Kidney epithelial cell (primary cell): Measurements from ENCODE around the gene C11orf86. TPM values are rescaled to one million over a fixed set of nuclear protein-coding genes. Genes with fewer than 3 reads are reported as not detected.

ENCODE experiments used
- DNase-seq: peaks from one replicate; pipeline ENCODE4 v3.0.0-alpha.2; 2010; ENCODE audit warnings: low read depth
- H3K27me3 ChIP-seq: 2 replicates; pipeline ENCODE4 v1.6.0; 2011; ENCODE audit warnings: low read length; ENCODE audit not compliant: control insufficient read depth, insufficient read depth
- H3K36me3 ChIP-seq: 2 replicates; pipeline ENCODE4 v1.5.1; 2011; ENCODE audit warnings: low read length; ENCODE audit not compliant: control insufficient read depth, insufficient read depth
- H3K4me3 ChIP-seq: 2 replicates; pipeline ENCODE4 v1.5.1; 2011; ENCODE audit warnings: low read depth, mild to moderate bottlenecking, control low read depth, low read length
- total RNA-seq: library from RNA; depleted of rRNA; stranded (reverse); fragments of >200 nt; gene quantifications from 2 replicates; pipeline ENCODE4 v1.2.3, GENCODE V29; 2015
- TF ChIP-seq, protein P1 (sequence below): IDR thresholded peaks from 2 replicates; pipeline ENCODE4 v1.5.1; 2011; ENCODE audit warnings: mild to moderate bottlenecking, moderate library complexity, low read length, control low read depth, inconsistent platforms; ENCODE audit not compliant: insufficient read depth, poor library complexity, severe bottlenecking

Gene C11orf86
- total RNA-seq, 1 donor from 2014 or later, result not detected

DNA sequence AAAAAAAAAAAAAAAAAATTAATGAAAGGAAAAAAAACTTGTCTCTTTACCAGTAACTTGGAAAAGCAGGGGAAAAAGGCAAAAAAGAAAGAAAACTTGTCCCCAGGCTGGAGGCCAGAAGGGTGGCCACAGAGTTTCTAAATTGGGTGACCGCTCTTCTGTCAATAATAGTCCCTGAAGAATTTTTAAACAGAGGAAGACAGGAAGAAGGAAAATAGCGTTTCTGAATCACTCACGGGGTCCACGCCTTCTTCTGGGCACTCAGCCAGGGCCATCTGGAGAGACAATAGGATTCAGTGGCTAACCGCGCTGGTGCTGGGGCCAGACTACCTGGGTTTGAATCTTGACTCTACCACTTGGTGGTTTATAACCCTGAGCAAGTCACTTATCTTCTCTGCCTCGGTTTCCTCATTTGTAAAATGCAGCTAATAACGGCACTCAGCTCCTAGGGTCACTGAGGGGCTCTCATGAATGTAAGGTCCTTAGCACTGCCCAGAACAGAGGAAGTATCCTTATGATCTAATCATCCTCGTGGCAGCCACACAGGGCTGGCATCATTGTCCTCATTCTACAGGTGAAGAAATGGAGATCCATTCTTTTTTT, 7.0 kb downstream of the C11orf86 start:
- no peak overlapping the region for H3K4me3 ChIP-seq
- TF ChIP-seq, protein P1, sequence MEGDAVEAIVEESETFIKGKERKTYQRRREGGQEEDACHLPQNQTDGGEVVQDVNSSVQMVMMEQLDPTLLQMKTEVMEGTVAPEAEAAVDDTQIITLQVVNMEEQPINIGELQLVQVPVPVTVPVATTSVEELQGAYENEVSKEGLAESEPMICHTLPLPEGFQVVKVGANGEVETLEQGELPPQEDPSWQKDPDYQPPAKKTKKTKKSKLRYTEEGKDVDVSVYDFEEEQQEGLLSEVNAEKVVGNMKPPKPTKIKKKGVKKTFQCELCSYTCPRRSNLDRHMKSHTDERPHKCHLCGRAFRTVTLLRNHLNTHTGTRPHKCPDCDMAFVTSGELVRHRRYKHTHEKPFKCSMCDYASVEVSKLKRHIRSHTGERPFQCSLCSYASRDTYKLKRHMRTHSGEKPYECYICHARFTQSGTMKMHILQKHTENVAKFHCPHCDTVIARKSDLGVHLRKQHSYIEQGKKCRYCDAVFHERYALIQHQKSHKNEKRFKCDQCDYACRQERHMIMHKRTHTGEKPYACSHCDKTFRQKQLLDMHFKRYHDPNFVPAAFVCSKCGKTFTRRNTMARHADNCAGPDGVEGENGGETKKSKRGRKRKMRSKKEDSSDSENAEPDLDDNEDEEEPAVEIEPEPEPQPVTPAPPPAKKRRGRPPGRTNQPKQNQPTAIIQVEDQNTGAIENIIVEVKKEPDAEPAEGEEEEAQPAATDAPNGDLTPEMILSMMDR, result no peak
- peak; percentile 72 for DNase-seq
- no peaks in the 10 kb centered on the region for H3K36me3 ChIP-seq
- H3K27me3 ChIP-seq, result no peaks in the 10 kb centered on the region

DNA sequence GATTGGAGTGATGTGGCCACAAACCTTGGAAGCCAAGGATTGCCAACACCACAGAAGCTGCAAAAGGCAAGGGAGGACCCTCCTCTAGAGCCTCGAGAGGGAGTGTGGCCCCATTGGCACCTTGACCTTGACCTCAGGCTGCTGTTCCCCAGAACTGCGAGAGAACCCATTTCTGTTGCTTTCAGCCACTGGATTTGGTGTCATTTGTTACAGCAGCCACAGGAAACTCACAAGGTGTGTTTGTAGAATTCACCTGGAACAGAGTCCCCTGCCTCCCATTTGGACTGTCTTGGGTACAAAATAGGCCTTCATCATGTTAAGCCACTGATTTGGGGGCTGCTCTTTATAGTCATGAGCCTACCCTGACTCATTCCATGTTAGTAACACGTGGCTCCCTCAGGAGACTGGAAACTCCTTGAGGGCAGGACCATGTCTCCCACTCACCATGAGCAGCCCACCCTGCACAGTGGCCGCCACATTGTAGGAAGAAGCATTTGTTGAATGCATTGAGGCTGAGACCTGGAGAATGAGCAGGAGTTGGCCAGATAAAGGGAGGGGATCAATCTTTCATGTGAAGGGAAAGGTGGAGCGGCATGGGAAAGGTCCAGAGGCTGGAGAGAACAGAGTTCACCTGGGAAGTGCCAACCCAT, 8.3 kb downstream of the C11orf86 start:
- no peak for DNase-seq
- Histone ChIP-seq H3K27me3 (no peaks in the 10 kb centered on the region), H3K36me3 (no peaks in the 10 kb centered on the region), H3K4me3 (no peak overlapping the region)
- TF ChIP-seq, protein P1, result no peak

DNA sequence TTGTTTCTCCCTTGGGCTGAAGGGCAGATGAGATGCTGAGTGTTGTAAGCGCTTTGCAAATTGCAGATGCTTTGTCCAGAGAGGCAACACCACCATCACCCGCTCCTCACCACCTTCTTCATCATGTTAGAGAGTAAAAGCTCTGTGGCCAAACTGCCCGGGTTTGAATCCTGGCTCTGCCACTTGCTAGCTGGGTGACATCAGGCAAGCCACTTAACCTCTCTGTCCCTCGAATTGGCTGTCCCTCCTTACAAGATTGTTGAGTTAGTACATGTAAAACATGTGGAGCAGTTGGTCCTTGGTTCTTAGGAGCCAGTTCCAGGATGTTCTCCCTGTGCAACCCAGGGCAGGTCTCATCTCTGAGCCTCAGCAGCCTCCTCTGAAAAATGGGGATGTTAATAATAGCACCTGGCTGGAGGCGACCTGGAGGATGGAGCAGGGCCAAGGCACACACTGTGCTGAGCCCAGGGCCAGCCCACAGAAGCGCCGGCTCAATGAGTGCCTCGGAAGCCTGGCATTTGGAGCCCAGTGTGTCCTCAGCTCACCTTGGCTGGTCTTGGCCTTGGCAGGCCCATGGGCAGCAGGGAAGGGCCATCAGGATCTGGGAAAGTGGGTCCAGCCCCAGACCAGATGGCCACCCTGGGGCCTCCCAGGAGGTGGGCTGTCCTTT, 10.5 kb downstream of the C11orf86 start:
- no peaks in the 10 kb centered on the region for H3K27me3 ChIP-seq
- DNase-seq, result no peak
- TF ChIP-seq, protein P1, result no peak
- no peak overlapping the region for H3K4me3 ChIP-seq
- no peaks in the 10 kb centered on the region for H3K36me3 ChIP-seq

- no peak overlapping the region for H3K4me3 ChIP-seq
- TF ChIP-seq, protein P1, result no peak
- no peak for DNase-seq
- H3K36me3 ChIP-seq, result no peaks in the 10 kb centered on the region
- H3K27me3 ChIP-seq, result no peaks in the 10 kb centered on the region
Measured at GRCh38 chr11:66986178-66986545, 11.1 kb downstream of the C11orf86 start.

DNA sequence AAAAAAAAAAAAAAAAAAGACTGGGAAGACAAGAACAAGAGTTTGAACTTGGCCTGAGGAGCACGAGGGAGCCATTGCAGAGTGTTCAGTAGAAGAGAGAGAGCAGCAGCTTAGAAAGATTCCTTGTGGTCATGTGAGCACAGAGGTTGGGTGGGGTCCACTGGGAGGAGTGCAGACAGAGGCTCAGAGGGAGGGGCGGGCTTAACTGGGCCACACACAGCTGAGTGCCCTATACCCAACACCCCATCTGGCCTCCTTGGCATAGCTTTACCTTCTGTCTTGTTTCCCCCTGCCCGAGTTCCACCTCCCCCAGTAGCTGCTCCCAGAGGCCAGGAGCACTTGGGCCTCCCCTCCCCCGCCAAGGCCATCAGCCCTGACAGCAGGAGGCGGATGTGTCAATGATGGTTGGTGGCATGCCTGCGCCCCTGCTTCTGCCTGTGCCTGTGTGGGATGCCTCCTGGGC, 12.1 kb downstream of the C11orf86 start:
- no peaks in the 10 kb centered on the region for H3K27me3 ChIP-seq
- H3K4me3 ChIP-seq, result no peak overlapping the region
- no peaks in the 10 kb centered on the region for H3K36me3 ChIP-seq
- TF ChIP-seq, protein P1, result no peak
- no peak for DNase-seq
